Lower leg skin (tissue), 3 donors: ENCODE results near the gene RNF224.

Source experiments
- CTCF ChIP-seq, 3 donors: fragments of 450-650 bp; IDR thresholded peaks; one replicate each; pipeline ENCODE4 v1.5.1; 2016; ENCODE audit warnings: antibody characterized with exemption in 3 of 3, mild to moderate bottlenecking in 3 of 3, moderate library complexity in 2 of 3
- POLR2A ChIP-seq, 2 donors: fragments of 450-650 bp; IDR thresholded peaks; one replicate each; pipeline ENCODE4 v1.6.1; 2016 to 2017; ENCODE audit warnings: antibody characterized with exemption in 2 of 2, mild to moderate bottlenecking in 1 of 2, moderate library complexity in 1 of 2

GRCh38 chr9:137183980-137184595 lies 43.2 kb upstream of the RNF224 start:
- TF ChIP-seq CTCF (IDR thresholded peaks at IDR 0.05): no peak
- no peak for TF ChIP-seq POLR2A (IDR thresholded peaks at IDR 0.05)
